GM18519 (cell line): ENCODE results near the gene CLTCL1.
"Not testable (repeated sequence)": the region's sequence is repeated elsewhere in the genome, so short reads cannot be mapped to it uniquely, and the experiment has no call there.

ENCODE experiments used
- ATAC-seq: cut with Tn5 transposase; IDR thresholded peaks from one replicate; pipeline ENCODE4 v1.9.1; 2021; ENCODE audit warnings: mild to moderate bottlenecking, moderate library complexity; ENCODE audit not compliant: unreplicated experiment, low FRiP score

Gene CLTCL1

GRCh38 chr22:19291218-19291579, 320 bp downstream of the CLTCL1 start:
- no peak for ATAC-seq

GRCh38 chr22:19290400-19291217, 910 bp downstream of the CLTCL1 start:
- no peak for ATAC-seq

GRCh38 chr22:19289475-19290161, 1.9 kb downstream of the CLTCL1 start:
- no peak for ATAC-seq

GRCh38 chr22:19287889-19288288, 3.6 kb downstream of the CLTCL1 start:
- no peak for ATAC-seq

- ATAC-seq = no peak
These were observed 4.3 kb downstream of the CLTCL1 start for GRCh38 chr22:19287076-19287707.

- no peak for ATAC-seq
These were observed 5.7 kb downstream of the CLTCL1 start for GRCh38 chr22:19285831-19286230.

- not testable (repeated sequence) for ATAC-seq
These were observed 12.4 kb downstream of the CLTCL1 start for GRCh38 chr22:19279143-19279542.

GRCh38 chr22:19277785-19278184, 13.7 kb downstream of the CLTCL1 start:
- no peak for ATAC-seq

- no peak for ATAC-seq
These were observed 15.5 kb downstream of the CLTCL1 start for GRCh38 chr22:19275919-19276600.

- no peak for ATAC-seq
These were observed 16.0 kb downstream of the CLTCL1 start for GRCh38 chr22:19275513-19275912.

- no peak for ATAC-seq
These were observed 16.4 kb downstream of the CLTCL1 start for GRCh38 chr22:19275104-19275503.

- no peak for ATAC-seq
These were observed 19.5 kb downstream of the CLTCL1 start for GRCh38 chr22:19271856-19272535.

GRCh38 chr22:19271273-19271855, 20.2 kb downstream of the CLTCL1 start:
- no peak for ATAC-seq

GRCh38 chr22:19270873-19271272, 20.6 kb downstream of the CLTCL1 start:
- ATAC-seq = no peak

GRCh38 chr22:19266547-19267086, 24.9 kb downstream of the CLTCL1 start:
- ATAC-seq = no peak

GRCh38 chr22:19265779-19266178, 25.7 kb downstream of the CLTCL1 start:
- no peak for ATAC-seq

- no peak for ATAC-seq
These were observed 30.7 kb downstream of the CLTCL1 start for GRCh38 chr22:19260804-19261203.

- no peak for ATAC-seq
These were observed 31.3 kb downstream of the CLTCL1 start for GRCh38 chr22:19260194-19260593.

- ATAC-seq = not testable (repeated sequence)
These were observed 32.6 kb downstream of the CLTCL1 start for GRCh38 chr22:19258968-19259288.

- no peak for ATAC-seq
These were observed 33.1 kb downstream of the CLTCL1 start for GRCh38 chr22:19258371-19258770.
